Stimulated activated CD4-positive, alpha-beta T cell treated with anti-CD3 and anti-CD28 coated beads, Interleukin-1b, Interleukin-23, amount 100 ng/mL, for 4 hours (primary cell): ENCODE results near the gene KRT80.

Experiments
- DNase-seq, 2 donors: peaks; one replicate each; pipeline ENCODE4 v3.0.0-alpha.2; 2020; ENCODE audit warnings: low read depth in 2 of 2

The KRT80 gene

DNA sequence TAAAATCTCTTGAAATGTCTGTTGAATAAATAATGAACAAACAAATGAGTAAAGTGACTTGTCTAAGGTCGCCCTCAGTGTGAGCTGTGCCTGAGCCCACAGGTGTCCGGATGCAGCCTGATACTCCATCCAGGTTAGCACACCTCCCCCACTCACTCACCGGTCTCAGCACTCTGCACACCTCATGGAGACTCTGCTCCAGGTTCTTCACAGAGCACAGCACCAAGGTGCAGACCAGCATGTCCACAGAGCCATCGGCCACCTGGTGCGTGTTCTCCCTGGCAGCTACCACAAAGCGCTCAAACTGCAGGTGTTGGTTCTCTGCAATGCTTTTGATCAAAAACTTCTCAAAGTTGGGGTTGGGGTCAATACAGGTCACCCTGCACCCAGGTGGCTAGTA is 37.1 kb upstream of the KRT80 start:
- DNase-seq: no peak

DNA sequence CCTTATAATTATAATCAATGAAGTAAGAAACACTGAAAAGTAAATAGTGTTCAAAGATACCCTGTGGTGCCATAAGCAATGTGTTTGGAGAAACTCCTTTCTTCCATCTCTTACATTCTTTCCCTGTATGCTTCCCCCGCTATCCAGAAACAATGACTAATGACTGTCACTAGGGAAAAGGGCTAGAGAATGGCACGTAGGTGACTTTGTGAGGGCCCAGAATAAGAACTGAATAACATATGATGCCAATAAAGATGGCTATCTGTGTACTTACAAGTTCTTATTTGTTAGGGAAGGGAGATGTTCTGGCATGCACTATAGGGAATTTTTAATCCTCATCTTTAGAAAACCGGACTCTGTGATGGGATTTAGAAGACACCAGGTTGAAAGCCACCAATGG is 36.6 kb upstream of the KRT80 start:
- no peak for DNase-seq

DNA sequence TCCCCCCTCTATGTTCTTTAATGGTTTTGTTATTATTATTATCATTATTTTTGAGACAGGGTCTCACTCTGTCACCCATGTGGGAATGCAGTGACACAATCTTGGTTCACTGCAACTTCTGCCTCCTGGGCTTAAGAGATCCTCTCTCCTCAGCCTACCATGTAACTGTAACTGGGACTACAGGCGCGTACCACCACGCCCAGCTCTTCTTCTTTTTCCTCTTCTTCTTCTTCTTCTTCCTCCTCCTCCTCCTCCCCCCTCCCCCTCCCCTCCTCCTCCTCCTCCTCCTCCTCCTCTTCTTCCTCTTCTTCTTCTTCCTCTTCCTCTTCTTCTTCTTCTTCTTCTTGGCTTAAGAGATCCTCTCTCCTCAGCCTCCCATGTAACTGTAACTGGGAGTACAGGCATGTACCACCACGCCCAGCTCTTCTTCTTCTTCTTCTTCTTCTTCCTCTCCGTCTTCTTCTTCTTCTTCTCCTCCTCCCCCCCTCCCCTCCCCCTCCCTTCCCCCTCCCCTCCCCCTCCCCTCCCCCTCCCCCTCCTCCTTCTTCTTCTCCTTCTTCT is 35.9 kb upstream of the KRT80 start:
- no peak for DNase-seq

DNA sequence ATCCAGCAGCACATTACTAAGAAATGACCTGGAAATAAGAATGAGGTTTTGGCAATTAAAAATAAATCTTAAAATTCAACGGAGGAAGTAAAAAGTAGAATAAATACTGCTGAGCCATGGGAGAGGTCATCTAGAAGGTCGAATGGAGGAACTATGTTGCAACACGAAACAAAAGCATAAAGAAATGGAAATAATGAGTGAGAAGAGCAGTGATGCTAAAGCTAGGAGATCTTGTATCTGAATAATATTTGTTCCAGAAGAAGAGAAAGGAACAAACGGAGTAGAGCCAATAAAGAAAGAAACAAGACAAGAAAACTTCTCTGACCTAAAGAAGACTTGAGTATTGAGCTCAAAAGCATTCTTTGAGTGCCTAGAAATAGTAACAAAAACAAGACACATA is 34.6 kb upstream of the KRT80 start:
- no peak for DNase-seq

DNA sequence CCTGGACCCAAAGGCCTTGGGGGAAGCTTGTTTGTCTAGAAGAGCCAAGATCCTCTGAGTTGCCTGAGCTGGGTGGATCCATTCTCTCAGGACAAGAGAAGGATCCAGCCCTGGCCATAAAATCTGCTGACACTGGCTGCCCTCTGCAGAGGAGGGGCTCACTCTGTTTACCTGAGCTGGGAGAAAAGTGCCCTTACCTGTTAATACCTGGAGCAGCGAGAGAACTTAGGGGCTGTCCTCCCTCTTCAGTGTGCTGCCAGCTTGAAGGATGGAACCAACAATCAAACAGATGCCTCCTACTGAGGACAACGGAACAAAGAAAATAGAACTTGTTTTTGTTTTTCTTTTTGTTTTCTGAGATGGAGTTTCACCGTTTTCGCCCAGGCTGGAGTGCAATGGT is 33.9 kb upstream of the KRT80 start:
- DNase-seq: no peak

DNA sequence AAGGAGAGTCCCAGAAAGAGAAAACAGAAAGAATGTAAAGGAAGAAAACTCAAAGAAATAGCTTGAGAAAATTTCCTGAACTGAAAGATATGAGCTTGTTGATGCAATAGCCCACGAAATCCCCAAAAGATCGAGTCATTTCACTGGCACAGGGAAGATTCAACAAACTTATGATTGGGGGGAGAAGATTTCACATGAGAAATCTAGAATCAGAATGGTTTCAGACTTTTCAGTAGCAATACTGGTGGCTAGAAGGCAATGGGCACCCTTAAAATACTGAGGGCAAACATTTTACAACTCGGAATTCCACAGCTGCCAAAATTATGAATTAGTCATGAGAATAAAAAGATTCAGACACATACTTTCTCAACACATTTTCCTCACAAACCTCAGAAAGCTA is 32.3 kb upstream of the KRT80 start:
- no peak for DNase-seq

DNA sequence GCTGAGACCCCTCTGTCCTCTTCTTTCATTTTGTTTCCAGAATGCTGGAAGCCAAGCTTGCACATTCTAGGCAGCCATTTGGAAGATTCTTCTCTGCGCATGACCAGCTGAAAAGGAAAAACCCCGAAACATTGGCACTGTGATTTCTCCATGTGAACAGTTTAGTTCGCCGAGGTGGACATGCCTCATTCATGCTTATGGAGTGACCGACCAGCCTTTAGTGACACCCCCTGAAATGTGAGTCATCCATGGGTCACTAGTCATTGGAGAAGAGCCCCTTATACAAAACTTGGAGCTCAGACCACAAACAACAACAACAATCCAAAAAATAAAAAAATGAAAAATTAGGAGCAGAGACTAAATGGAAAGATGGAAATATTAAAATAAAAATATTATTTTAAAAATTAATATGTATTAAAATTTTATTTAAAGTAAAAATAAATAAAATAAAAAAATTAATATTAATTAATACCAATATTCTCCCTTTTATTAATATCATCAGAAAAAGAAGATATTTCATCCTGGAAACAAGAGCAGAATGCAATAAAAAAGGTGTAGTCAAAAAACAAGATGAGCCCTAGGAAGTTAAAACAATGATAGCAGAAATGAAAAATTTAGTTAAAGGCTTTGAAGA is 31.7 kb upstream of the KRT80 start:
- no peak for DNase-seq

DNA sequence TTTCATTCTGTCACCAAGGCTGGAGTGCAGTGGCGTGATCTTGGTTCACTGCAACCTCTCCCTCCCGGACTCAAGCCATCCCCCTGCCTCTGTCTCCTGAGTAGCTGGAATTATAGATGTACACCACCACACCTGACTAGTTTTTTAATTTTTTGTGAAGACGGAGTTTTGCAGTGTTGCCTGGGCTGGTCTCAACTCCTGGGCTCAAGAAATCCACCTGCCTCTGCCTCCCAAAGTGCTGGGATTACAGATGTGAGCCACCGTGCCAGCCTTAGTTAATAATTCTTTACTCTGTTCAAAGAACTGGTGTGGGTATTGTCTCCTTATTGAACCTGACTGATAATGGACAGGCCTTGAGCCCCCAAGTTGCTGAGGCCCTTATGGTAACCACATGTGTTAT is 30.9 kb upstream of the KRT80 start:
- no peak for DNase-seq

DNA sequence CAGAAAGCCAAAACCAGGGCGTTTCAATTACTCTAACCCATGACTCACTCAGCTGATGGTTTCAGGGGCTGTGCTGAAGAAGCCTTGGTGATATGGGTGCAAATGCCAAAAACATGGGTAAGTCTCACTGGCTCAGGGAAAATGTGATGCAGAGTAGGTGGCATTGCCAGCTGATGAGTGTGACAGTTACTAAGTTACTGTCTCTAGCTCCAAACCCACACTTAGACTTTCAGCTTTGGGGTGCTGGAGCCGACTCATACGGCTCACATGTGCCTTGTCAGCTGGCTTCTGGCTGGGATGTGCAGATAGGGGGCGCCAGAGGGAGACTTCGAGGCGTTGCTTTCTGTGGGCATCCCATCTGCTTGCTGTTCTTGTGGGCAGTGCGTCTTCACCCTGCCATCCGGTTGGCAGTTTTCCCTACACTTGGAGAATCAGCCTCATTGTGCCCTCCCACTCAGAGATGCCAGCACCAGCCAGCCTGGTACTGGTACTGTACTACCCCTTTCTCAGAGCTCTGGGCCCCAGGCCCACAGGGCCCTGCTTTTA is 30.2 kb upstream of the KRT80 start:
- DNase-seq: peak in 1 of 2 donors; percentile 62

DNA sequence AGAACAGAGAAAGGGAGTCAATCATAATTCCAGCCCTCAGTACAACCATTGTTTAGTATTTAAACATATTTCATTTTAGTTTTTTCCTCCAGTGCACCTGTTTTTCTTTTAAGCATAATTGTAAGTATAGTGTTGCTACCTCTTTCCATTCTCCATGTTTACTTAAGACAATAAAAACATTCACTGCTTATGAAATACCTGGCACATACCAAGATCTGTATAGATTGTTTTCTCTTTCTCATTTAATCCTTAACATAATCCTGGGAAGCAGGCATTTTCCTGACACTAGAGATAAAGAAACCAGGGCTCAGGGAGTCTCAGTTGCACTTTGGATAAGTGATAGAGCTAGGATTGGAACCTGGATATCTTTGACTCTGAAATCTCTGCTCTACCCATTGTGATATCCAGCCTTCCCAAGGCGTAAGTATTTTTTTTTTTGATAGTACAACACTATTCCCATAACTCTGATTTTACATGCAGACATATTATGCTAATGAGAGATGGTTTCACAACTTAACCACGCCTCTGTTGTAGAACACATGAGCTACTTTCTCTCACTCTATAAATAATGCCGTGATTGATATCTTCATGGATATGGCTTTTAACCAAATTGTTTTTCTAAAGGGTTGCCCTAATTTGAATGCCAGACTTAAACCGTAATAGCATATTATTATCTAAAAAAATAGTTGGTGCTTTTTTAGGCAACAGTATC is 29.4 kb upstream of the KRT80 start:
- DNase-seq: no peak

DNA sequence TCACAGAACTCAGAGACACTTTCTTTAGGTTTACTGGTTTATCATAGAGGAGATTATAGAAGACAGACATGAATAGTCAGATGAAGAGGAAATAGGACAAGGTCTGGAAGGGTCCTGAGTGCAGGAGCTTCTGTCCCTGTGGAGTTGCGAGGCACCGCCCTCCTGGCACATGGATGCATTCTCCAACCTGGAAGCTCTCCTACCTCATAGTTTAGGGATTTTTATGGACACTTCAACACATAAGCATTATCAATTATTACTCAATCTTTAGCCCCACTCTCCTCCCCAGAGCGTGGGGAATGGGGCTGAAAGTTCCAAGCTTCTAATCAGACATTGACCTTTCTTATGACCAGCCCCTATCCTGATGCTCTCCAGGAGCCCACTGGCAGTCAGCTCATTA is 28.7 kb upstream of the KRT80 start:
- no peak for DNase-seq

DNA sequence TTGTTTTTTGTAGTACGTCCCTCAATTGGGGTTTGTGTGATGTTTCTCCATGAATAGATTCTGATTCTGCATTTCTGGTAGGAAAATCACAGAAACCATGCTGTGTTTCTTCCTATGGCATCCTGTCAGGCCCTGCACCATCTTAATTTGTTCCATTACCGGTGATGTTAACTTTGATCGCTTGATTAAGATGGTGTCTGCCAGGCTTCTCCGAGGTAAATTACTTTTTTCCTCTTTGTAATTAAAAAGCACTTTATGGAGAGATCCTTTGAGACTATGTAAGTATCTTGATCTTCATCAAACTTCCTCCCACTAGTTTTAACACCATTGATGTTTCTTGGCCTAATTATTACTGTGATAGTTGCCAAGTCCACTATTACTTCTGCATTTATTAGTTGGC is 26.2 kb upstream of the KRT80 start:
- DNase-seq: no peak

DNA sequence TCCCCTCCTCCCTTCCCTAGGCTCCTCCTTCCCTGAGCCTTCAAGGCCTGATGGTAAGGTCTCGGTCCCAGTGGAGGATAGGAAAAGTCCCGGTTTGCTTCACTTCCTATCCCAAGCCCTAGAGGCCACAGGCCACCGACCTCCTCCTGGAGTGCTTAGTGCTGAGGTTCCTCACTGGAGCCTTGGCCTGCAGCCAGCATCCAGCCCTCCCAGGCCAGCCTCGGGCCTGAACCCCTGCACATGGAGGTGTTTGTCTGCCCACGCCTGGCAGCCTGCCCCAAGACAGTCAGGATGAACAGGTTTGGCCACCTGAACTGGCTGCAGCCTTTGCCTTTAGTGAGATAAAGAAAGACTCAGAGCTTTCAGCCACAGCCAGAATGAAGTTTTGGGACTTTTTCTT is 25.4 kb upstream of the KRT80 start:
- no peak for DNase-seq

DNA sequence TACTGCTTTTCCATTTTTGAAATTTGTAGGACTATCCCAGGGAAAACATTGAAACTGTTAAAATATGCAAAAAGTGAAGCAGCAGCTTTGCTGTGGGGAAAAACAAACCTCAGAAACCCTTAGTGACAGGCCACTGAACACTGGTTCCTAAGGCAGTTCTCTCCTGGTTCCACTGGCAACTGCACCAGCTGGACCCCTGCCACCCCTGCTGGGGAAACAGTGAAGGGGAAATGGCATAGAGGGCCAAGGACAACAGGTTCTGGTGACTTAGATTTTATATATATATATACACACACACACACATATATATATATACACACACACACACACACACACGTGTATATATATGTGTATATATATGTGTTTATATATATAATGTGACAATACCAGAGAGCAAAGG is 25.0 kb upstream of the KRT80 start:
- DNase-seq: no peak

DNA sequence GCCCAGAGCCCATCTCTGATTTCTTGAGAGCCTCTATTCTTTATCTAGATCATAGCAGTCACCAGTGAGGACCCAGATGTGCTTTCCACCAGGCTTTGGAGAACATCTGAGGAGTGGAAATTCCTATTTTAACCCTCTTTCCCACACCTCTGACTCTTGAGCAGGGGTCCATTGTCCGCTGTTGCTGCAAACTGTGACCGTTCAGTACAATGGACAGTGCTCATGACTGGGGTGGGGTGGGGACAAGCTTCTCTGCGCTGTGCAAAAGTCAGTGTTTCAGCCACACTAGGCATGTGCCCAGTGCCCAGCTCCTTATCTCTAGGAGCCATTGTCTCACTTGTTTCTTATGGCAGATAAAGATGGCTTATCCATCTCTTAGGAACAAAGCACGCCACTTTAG is 24.3 kb upstream of the KRT80 start:
- no peak for DNase-seq

DNA sequence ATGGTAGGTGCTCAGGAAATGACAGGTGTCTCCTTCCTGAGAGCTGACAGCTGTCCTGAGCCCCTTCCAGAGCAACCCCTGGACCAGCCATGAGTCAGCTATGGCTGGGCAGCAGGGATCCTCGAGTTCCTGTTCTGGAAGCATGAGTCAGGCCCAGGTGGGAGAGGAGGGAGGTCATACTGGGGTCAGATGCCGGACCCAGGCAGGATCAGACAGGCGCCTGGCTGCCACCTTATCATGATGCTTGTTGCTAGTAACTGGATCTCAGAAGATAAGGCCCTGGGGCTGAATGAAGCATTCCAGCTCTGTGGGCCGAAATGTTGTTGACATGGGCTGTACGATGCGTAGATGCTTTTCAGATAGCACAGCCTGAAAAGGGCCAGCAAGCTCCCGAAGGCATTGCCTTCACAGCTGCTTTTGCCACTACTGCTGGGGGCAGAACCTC is 23.8 kb upstream of the KRT80 start:
- DNase-seq: no peak

DNA sequence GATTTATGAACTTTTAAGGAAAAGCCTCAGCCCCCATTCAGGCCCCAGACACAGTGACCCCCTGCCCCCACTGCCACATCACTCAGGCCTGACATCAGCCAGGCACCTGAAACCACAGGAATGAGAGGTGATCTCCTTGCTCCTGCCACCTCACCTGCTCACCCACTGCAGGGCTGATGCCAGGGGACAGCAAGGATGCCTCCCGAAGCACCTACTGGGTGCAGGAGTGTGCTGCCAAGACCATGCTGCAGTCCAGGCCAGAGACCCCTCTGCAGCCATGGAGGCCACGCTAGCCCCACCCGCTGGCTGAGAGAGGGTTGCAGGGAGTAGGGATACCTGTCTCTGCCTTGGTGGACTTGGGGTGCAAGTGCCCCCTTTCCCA is 22.6 kb upstream of the KRT80 start:
- DNase-seq: no peak

DNA sequence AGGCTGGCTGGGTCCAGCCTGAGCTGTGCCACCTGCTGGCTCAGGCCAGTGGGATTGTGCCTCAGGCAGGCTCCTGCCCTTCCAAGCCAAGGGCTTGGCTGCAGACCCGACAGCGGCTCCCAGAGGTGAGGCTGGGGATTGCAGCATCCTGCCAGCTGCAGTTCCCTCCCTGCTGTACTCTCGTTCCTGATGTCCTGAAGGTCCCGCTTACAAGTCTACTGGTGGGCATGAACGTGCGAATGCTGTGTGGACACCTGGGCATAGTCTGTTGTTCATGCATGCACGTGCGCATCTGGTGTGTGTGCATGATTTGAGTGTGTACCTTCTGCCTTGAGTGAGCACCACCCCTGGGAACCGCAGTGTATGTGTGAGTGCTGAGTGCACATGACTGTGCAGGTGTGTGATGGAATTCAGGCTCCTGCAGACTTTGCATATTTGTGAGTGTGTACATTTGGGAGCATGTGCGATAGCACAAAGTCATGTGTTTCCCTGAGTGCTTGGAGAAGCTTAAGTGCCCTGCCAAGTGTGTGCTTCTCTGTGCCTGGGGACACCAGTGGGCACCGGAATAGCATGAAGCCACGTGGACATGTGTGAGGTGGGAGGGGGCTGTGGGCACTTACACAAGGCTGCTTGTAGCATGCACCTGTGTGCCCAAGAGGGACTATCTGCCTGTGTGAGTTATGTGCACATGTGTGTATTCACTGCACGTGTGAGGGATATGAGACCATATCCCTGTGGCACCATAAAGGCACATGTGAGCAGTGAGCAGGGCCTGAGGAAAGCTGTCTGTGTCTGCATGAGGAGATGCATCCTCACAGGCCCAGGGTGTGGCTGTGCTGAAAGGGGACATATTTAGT is 22.0 kb upstream of the KRT80 start:
- peak; percentile 29 to 42 for DNase-seq

DNA sequence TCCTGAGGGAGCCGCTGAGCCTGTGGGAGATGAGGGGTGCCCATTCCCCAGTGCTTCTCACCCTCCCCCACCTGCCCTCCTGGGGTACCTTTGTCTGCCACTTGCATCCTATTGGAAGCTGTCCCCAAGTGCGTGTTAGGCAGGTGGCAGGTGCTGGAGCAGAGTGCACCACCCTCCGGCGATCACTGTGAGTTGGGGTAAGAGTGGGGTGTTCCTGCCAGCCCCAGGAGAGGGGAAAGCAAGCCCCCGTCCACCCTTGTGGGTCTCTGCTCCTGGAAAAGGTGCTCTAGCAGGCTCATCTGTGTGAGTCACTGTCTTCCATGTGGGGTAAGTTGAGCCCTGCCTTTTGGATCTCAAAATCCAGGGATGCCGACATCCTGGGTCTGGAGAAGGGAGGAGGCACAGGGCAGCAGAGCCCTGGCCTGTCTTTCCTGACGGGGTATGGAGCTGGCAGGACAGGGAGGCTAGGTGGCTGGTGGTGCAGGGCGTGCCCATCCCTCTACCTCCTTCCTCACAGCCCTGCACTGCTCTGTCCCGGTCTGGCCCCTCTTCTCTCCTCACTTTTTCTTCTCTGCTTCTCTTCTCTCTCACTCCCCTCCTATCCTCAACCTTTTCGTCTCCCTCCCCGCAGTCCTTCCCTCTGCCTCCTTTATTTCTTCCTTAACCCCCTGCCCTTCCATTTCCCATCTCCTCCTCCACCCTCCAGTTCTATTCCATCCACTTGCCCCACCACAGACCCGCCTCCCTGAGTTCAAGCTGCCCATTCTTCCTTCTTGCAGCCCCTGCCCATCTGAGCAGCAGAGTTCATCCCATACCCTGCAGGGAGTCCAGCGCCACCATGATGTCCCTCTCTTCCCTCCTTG is 21.1 kb upstream of the KRT80 start:
- DNase-seq: no peak

DNA sequence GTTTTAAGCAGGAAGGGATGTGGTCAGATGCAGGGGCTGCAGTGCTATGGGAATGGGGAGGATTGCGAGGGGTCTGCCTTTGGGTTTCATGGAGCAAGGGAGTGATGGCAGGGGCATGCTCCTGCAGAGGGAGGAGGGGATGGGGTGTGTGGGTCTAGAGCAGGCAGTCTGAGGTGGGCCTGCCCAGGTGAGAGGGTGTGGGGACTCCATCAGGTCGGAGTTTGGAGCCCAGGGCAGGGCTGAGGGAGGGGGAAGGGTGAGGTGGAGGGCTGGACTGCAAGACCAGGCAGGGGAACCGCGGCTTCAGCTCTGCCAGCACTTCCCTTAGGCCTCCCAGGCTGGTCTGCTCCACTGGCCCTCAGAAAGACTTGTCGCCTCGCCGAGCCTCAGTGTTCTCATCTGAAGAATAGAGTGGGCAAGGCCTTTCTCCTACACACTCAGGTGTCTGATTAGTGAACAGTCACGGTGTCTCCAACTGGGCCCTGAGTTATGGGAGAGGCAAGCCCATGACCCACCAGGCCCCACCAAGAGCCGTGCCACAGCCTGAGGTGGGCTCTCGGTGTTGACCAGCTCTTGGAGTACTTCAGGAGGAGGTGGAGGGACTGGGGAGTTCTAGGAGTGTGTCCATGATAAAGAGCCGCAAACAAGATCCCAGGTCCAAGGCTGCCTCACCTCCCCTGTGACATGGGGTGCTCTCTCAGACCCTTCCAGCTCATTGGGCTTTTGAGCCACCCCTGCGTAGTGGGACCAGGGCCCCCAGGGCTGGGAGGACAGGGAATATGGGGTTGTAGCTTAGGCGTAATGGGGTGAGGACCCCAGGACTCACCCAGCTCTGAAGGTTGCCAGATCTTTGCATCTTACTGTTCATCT is 20.1 kb upstream of the KRT80 start:
- no peak for DNase-seq
